GM21381 (cell line): Measurements from ENCODE around the gene APBB3.

Experiments
- ATAC-seq: cut with Tn5 transposase; IDR thresholded peaks from one replicate; pipeline ENCODE4 v1.9.1; 2021; ENCODE audit warnings: mild to moderate bottlenecking, moderate library complexity; ENCODE audit not compliant: unreplicated experiment

The APBB3 gene

DNA sequence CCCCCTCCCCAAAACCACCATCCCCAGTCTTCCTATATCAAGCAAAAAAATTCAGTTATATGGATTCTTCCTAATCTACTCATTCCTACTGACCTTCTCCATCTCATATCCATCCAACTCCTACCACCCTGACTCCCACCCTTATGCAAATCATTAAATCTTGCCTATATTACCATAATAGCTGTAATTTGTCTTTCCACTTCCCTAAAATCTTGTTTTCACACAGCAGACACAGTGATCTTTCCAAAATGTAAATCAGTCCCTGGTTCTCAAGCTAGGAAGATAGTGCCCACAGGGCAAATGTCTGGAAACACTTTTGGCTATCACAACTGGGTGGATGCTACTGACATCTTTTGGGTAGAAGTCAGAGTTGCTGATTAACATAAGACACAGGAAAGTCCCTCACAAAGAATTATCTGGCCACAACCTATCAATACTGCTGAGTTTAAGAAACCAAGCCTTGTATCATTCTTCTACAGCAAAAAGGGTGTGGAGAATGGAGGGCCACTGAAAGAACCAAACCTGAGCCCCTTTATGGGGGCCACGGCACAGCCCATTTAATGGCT is 8.6 kb downstream of the APBB3 start:
- no peak for ATAC-seq

DNA sequence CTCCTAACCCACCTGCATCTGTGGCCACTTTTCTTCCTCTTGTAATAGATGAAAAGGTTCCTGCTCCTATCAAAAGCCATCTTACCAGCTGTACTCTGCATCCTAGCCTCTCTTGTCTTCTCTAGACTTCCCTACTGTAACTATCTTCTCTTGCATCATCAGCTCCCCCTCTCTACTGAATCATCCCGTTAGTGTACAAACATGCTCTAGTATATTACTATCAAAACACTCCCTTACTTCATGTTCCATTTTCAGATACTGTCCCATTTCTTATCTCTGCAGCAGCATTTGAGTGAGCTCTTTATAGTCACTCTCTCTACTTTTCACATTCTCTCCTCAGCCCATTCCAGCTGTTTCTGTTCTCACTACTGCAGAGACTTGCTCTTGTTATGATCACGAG is 9.9 kb downstream of the APBB3 start:
- ATAC-seq: no peak

DNA sequence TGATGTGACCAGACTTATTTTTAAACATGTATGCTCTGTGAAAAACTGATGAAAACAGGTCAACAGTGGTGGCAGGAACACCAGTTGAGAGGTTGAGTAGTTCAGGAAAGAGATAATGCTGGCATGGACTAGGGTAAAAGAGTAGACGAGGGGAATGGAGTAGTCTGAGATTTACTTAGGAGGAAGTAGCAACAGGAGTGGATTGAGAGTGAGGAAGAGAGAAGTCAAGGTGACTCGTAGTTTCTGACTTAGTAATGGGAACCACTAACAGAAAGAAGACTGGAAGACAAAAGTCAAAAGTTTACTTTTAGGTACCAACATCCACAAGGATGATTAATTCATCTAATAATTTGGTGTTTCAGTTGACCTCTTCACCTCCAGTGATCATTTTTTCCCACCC is 10.7 kb downstream of the APBB3 start:
- ATAC-seq: no peak

GRCh38 chr5:140551872-140552271 is 12.5 kb downstream of the APBB3 start:
- no peak for ATAC-seq

- no peak for ATAC-seq
These were observed 14.0 kb downstream of the APBB3 start for GRCh38 chr5:140550147-140551079.

GRCh38 chr5:140549237-140550144 is 14.9 kb downstream of the APBB3 start:
- no peak for ATAC-seq

DNA sequence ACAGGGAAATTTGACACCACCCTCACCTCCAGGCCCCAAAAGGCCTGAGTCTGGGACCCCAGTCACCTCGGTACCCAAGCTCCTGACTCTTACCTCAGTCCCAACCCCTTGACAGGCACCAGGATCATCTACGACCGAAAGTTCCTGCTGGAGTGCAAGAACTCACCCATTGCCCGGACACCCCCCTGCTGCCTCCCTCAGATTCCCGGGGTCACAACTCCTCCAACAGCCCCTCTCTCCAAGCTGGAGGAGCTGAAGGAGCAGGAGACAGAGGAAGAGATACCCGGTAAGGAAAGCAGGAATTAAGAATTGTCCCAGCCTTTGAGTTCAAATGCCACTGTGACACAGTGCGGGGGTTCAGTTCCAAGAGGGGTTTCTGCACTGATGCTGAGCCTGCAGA is 15.6 kb downstream of the APBB3 start:
- ATAC-seq: no peak

DNA sequence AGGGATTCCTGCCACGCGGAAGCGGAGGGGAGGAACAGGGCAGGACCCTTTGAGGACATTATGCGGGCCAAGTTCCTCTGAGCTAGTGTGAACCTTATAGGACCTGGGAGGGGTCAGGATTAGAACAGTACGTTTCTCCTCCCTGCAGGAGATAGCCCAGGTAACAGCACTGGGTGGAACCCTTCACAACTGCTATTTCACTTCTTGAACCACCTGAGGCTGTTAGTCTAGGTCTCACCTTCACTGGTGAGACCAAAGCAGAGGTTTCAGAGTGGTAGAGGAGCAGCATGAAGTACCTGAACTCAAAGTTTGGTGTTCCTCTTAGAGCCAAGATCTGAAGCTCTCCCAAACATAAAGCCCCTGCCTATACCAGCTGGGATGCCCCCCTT is 16.1 kb downstream of the APBB3 start:
- ATAC-seq: no peak

DNA sequence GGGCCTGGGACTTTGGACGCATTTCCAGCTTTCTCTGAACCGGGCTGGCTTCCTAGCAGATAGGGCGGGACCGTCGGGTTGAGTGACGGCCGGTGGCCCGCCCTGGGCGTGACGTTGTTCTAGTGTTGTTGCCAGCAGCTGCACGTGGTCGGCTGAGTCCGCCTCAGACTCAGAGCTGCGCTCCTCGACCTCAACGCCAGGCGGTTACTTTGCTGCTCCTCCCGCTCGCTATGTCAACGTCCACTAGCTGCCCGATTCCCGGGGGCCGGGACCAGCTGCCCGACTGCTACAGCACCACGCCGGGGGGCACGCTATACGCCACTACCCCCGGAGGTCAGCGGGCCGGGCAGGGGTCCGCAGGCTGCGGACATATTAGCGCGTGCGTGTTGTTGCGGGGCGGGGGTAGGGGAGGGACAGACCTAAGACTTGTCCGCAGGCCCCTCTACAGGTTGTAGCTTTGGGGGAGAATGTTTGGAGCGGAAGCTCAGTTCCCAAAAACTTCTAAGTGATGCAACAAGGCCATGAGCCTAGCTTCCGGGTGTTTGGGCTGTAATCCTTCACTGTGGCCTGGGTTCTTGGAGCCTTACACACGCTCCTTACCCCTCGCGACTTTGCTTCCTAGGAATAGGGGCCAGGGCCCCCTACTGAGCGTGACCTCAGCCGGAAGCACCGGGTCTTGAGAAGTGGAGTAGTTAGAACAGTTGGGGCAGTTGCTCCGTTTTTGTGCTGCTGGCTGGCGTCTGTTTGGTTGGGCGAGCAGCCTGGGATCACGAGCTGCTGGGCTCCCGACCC is 16.7 kb downstream of the APBB3 start, which contains the start of gene EIF4EBP3:
TSS of gene EIF4EBP3 (plus strand) at position 155 of the 792 bp plus-strand sequence. CDS start at position 231, 76 bp downstream.
- peak; percentile 96 for ATAC-seq

- no peak for ATAC-seq
These were observed 17.4 kb downstream of the APBB3 start for GRCh38 chr5:140546851-140547507.

- no peak for ATAC-seq
These were observed 18.8 kb downstream of the APBB3 start for GRCh38 chr5:140545606-140546005.

GRCh38 chr5:140544986-140545385 is 19.4 kb downstream of the APBB3 start:
- ATAC-seq: no peak

- ATAC-seq: no peak
These were observed 21.4 kb downstream of the APBB3 start for GRCh38 chr5:140542972-140543371.

GRCh38 chr5:140540227-140540626 is 24.2 kb downstream of the APBB3 start:
- ATAC-seq: no peak

DNA sequence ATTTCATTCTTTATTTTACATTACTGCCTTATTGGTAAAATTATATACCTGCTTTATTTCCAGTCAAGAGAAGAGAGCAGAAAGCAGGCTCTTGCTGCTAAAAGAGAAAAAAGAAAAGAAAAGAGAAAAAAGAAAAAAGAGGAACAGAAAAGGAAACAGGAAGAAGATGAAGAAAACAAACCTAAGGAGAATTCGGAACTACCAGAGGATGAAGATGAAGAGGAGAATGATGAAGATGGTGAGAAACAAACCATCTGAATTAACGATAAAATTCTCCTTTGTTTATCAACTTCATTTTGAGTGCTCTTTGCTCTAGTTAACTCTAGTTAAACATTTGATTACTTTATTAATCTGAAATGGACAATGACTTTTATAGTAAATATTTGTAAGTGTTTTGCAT is 40.4 kb downstream of the APBB3 start:
- ATAC-seq: no peak

DNA sequence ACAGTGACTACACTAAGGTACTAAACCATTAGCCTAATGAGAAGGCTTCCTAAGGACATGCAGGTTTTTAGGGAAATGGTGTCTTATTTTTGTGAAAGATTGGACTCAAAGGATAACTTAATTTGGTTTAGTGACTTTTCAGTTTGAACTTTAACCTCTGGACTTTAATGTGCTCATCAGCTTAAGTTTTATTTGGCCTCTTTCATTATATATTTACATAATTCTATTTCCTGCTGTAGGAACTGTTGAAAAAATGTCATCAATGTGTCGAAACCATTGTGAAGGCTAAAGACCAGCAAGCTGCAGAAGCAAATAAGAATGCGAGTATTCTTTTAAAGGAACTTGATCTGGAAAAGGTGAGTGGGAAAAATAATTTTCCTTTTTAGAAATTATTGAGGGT is 51.3 kb downstream of the APBB3 start:
- ATAC-seq: no peak

GRCh38 chr5:140509898-140510297 is 54.5 kb downstream of the APBB3 start:
- no peak for ATAC-seq
